ENCODE measurements around the gene TMEM238L.

TMEM238L gene

DNA sequence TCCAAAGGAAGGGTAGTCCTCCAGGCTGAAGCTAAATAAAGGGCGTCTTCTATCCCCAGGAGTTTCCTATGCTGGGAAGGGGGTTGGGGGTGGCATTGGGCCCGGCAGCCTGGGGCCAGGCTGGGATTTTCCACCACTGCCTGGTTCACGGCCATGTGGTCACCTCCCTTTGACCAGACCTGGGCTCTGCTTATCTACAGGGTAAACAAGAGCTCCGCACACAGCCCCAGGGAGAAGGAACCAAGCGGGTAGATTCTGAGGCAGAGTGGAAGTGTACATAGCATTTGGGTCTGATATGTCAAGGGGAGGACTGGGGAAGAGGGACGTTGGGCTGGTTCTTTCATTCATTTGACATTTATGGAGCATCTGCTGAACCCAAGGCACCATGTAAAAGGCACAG, 46.8 kb downstream of the TMEM238L start:
- H3K36me3 ChIP-seq (ENCODE audit: insufficient read depth, low read length) = no peaks in the 10 kb centered on the region
- no peaks in the 10 kb centered on the region for H3K79me2 ChIP-seq (ENCODE audit: control insufficient read depth, insufficient read depth, low read length, unreplicated experiment)
- no peak overlapping the region for H3K27ac ChIP-seq (ENCODE audit: low read depth, low read length)
- H3K4me1 ChIP-seq (ENCODE audit: control insufficient read depth, insufficient read depth, low read length, unreplicated experiment) = no peaks in the 10 kb centered on the region
- no peak overlapping the region for H2AFZ ChIP-seq (ENCODE audit: low read length, unreplicated experiment)
- H3K27me3 ChIP-seq (ENCODE audit: insufficient read depth, low read length) = no peaks in the 10 kb centered on the region
- H3K4me3 ChIP-seq (ENCODE audit: low read depth, low read length) = no peak overlapping the region

DNA sequence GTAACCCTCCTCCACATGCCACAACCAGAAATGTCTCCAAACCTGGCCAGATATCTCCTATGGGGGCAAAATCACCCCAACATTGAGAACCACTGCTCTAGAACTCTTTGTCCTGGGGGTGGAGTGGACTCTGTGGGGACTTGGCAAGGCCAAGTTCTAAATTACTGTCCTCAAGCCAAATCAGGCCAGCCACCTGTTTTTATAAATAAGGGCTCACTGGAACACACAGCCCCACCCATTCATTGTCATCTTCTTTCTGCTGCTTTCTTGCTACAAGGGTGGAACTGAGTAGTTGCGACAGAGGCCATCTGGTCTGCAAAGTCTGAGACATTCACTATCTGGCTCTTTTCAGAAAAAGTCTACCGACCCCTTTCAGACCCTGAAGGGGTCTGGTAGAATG, 47.3 kb downstream of the TMEM238L start:
- Histone ChIP-seq H3K27me3 (ENCODE audit: insufficient read depth, low read length) (no peaks in the 10 kb centered on the region), H3K79me2 (ENCODE audit: control insufficient read depth, insufficient read depth, low read length, unreplicated experiment) (no peaks in the 10 kb centered on the region), H3K4me3 (ENCODE audit: low read depth, low read length) (no peak overlapping the region), H3K27ac (ENCODE audit: low read depth, low read length) (no peak overlapping the region), H3K36me3 (ENCODE audit: insufficient read depth, low read length) (no peaks in the 10 kb centered on the region), H2AFZ (ENCODE audit: low read length, unreplicated experiment) (no peak overlapping the region), H3K4me1 (ENCODE audit: control insufficient read depth, insufficient read depth, low read length, unreplicated experiment) (no peaks in the 10 kb centered on the region)

DNA sequence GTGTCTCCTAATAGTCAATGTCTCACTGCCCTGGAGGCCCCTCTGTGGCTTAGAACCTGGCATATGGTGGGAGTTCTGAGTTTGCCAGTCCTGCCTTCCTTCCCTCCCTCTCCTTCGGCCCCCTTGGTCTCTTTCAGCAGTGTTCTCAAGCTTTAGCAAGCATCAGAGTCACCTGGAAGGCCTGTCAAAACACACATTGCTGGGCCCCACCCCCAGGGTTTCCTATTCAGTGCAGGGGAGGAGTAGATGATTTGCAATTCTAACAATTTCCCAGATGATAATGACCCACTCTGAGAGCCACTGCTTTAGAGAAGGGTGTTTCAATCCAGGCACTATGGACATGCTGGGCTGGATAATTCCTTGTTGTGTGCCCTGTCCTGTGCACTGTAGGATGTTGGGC, 47.7 kb downstream of the TMEM238L start:
- H3K79me2 ChIP-seq (ENCODE audit: control insufficient read depth, insufficient read depth, low read length, unreplicated experiment) = no peaks in the 10 kb centered on the region
- no peak overlapping the region for H3K27ac ChIP-seq (ENCODE audit: low read depth, low read length)
- no peaks in the 10 kb centered on the region for H3K27me3 ChIP-seq (ENCODE audit: insufficient read depth, low read length)
- no peaks in the 10 kb centered on the region for H3K4me1 ChIP-seq (ENCODE audit: control insufficient read depth, insufficient read depth, low read length, unreplicated experiment)
- no peaks in the 10 kb centered on the region for H3K36me3 ChIP-seq (ENCODE audit: insufficient read depth, low read length)
- no peak overlapping the region for H2AFZ ChIP-seq (ENCODE audit: low read length, unreplicated experiment)
- H3K4me3 ChIP-seq (ENCODE audit: low read depth, low read length) = no peak overlapping the region

DNA sequence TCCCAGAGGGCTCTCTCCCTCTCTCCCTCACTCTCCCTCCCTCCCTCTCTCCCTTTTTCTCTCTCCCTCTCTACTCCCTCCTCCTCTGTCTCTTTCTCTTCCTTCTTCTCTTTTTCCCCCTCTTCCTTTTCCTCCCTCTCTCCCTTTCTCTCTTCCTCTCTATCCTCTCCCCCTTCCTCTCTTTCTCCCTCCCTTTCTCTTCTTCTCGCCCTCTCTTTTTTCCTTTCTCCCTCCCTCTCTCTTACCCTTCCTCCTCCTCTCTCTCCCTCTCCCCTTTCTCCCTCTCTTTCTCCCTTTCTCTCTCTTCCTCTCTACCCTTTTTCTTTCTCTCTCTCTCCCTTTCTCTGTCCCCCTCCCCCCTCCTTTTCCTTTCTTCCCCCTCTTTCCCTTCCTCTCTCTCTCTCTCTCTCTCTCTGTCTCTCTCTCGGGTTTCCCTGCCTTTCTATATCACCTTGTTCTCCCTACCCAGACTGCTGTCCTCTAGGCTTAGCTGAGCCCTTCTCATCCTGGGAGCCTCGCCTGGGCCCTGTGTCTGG, 48.2 kb downstream of the TMEM238L start:
- Histone ChIP-seq H3K27me3 (ENCODE audit: insufficient read depth, low read length) (no peaks in the 10 kb centered on the region), H2AFZ (ENCODE audit: low read length, unreplicated experiment) (no peak overlapping the region), H3K79me2 (ENCODE audit: control insufficient read depth, insufficient read depth, low read length, unreplicated experiment) (no peaks in the 10 kb centered on the region), H3K4me3 (ENCODE audit: low read depth, low read length) (no peak overlapping the region), H3K27ac (ENCODE audit: low read depth, low read length) (no peak overlapping the region), H3K4me1 (ENCODE audit: control insufficient read depth, insufficient read depth, low read length, unreplicated experiment) (no peaks in the 10 kb centered on the region), H3K36me3 (ENCODE audit: insufficient read depth, low read length) (no peaks in the 10 kb centered on the region)

DNA sequence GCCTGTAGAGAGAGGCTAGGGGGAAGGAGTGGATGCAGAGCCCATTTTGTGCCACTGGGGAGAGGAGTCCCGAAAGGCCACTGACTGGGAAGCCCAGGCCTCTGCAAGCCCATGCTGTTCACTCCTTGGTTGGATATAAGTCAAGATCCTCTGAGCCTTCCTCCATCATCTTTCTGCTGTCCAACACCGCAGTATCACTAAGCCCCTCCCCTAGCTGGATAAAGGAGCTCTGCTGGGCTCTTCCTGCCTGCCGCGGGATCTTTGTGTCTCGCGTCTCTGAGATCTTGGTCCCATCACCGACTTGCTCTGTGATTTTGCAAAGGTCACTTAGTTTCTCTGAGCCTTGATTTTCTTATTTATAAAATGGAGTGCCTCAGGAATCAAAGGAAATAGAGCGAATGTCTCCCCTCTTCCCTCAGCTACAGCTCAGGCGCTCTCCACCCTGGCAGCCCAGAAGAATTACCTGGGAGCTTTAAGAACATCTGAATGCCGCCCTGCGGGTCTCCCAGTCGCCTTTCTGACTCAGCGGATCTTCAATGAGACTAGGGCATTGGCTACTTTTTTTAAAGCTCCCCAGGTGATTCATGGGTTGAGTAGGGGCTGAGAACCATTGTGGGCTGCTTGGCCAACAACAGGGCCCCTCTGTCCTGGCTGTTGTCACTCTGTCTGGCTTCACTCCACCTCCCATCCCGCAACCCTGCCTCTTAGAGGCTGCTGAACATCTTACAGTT, 48.9 kb downstream of the TMEM238L start:
- Histone ChIP-seq H3K27me3 (ENCODE audit: insufficient read depth, low read length) (no peaks in the 10 kb centered on the region), H3K27ac (ENCODE audit: low read depth, low read length) (no peak overlapping the region), H3K79me2 (ENCODE audit: control insufficient read depth, insufficient read depth, low read length, unreplicated experiment) (no peaks in the 10 kb centered on the region), H3K36me3 (ENCODE audit: insufficient read depth, low read length) (no peaks in the 10 kb centered on the region), H3K4me1 (ENCODE audit: control insufficient read depth, insufficient read depth, low read length, unreplicated experiment) (no peaks in the 10 kb centered on the region), H3K4me3 (ENCODE audit: low read depth, low read length) (no peak overlapping the region), H2AFZ (ENCODE audit: low read length, unreplicated experiment) (no peak overlapping the region)

DNA sequence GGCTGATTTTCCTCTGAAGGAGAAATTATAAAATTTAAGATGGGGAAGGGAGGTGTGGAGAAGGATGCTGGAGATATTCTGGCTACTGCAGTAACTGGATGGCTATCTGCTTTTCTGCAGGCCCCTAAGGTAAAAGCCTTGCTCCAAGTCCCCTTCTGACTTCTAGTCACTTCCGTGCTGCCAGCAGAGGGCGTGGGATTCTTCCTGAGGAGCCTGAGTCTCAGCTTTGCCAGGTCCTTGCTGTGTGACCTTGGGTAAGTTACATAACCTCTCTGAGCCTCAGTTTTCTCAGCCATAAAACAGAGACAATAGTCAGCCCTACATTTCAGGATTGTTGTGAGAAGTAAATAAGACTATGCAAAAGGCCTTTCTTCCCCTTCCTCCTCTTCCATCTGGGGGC, 49.8 kb downstream of the TMEM238L start:
- H3K36me3 ChIP-seq (ENCODE audit: insufficient read depth, low read length) = no peaks in the 10 kb centered on the region
- no peaks in the 10 kb centered on the region for H3K4me1 ChIP-seq (ENCODE audit: control insufficient read depth, insufficient read depth, low read length, unreplicated experiment)
- H2AFZ ChIP-seq (ENCODE audit: low read length, unreplicated experiment) = no peak overlapping the region
- no peak overlapping the region for H3K4me3 ChIP-seq (ENCODE audit: low read depth, low read length)
- no peaks in the 10 kb centered on the region for H3K79me2 ChIP-seq (ENCODE audit: control insufficient read depth, insufficient read depth, low read length, unreplicated experiment)
- no peak overlapping the region for H3K27ac ChIP-seq (ENCODE audit: low read depth, low read length)
- H3K27me3 ChIP-seq (ENCODE audit: insufficient read depth, low read length) = 0 out of 2 replicates have a peak, but pooled peaks cover 2% of the 10 kb centered on the region

DNA sequence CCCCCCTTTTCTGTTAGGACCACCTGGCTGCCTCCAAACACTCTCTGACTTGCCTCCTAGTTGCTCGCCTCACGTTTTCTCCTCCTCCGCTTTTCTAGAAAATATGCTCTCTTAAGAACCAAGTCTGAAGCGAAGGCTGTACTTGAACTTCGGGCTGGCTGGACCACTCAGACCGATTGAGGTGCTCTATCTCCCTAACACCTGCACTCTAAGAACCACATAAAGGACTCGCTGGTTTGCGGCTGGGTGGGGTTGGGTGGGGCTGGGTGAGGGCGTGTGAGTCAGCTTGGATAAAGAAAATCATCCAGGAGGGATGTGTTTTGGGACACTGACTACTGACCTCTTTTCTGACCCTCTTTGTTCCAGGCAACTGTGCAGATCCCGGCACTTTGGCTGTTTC, 51.2 kb downstream of the TMEM238L start:
- Histone ChIP-seq H3K36me3 (ENCODE audit: insufficient read depth, low read length) (no peaks in the 10 kb centered on the region), H2AFZ (ENCODE audit: low read length, unreplicated experiment) (no peak overlapping the region), H3K4me1 (ENCODE audit: control insufficient read depth, insufficient read depth, low read length, unreplicated experiment) (no peaks in the 10 kb centered on the region), H3K4me3 (ENCODE audit: low read depth, low read length) (no peak overlapping the region), H3K27me3 (ENCODE audit: insufficient read depth, low read length) (peaks cover 15% of the 10 kb centered on the region), H3K27ac (ENCODE audit: low read depth, low read length) (no peak overlapping the region), H3K79me2 (ENCODE audit: control insufficient read depth, insufficient read depth, low read length, unreplicated experiment) (no peaks in the 10 kb centered on the region)

DNA sequence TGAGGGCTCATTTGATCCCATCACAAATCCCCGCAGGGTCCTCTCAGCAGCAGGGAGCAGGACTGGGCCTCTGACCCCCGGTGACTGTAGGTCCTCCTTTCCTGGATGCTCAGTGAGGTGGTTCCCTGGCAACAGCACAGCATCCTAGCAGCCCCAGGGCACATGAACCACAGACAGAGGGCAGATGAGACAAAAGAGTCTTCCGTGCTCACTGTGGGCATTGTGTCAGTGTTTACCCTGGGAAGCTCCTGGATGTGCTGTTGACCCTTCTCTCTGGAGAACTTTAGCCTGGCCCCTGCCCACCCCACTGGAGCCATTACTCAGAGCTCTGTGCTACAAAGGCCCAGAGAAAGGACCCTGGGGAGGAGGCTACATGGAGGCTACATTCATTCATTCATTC, 52.3 kb downstream of the TMEM238L start:
- Histone ChIP-seq H3K27me3 (ENCODE audit: insufficient read depth, low read length) (peaks cover 27% of the 10 kb centered on the region), H3K4me3 (ENCODE audit: low read depth, low read length) (no peak overlapping the region), H3K4me1 (ENCODE audit: control insufficient read depth, insufficient read depth, low read length, unreplicated experiment) (no peaks in the 10 kb centered on the region), H3K36me3 (ENCODE audit: insufficient read depth, low read length) (no peaks in the 10 kb centered on the region), H3K79me2 (ENCODE audit: control insufficient read depth, insufficient read depth, low read length, unreplicated experiment) (no peaks in the 10 kb centered on the region), H2AFZ (ENCODE audit: low read length, unreplicated experiment) (no peak overlapping the region), H3K27ac (ENCODE audit: low read depth, low read length) (no peak overlapping the region)

DNA sequence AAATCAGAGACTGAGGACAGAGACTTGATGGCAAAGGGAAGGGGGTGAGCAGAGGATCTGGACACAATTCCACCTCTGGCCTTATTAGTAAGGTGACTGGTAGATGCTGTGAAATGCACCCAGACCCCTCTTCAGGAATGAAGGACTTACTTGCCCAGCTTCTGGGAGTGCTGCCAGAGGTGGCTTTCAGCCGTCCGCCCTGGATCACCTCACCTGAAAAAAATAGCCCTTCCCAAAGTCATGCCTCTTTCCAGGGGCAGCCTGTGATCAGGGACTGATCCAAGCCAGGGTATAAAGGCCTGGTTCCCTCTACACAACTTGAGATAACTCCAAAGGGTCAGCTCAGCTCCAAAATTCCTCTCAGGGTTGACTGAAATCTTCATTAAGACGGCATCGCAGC, 53.7 kb downstream of the TMEM238L start:
- H3K79me2 ChIP-seq (ENCODE audit: control insufficient read depth, insufficient read depth, low read length, unreplicated experiment) = no peaks in the 10 kb centered on the region
- no peak overlapping the region for H3K27ac ChIP-seq (ENCODE audit: low read depth, low read length)
- H3K27me3 ChIP-seq (ENCODE audit: insufficient read depth, low read length) = peaks cover 30% of the 10 kb centered on the region
- no peaks in the 10 kb centered on the region for H3K4me1 ChIP-seq (ENCODE audit: control insufficient read depth, insufficient read depth, low read length, unreplicated experiment)
- H3K36me3 ChIP-seq (ENCODE audit: insufficient read depth, low read length) = no peaks in the 10 kb centered on the region
- no peak overlapping the region for H2AFZ ChIP-seq (ENCODE audit: low read length, unreplicated experiment)
- H3K4me3 ChIP-seq (ENCODE audit: low read depth, low read length) = no peak overlapping the region

DNA sequence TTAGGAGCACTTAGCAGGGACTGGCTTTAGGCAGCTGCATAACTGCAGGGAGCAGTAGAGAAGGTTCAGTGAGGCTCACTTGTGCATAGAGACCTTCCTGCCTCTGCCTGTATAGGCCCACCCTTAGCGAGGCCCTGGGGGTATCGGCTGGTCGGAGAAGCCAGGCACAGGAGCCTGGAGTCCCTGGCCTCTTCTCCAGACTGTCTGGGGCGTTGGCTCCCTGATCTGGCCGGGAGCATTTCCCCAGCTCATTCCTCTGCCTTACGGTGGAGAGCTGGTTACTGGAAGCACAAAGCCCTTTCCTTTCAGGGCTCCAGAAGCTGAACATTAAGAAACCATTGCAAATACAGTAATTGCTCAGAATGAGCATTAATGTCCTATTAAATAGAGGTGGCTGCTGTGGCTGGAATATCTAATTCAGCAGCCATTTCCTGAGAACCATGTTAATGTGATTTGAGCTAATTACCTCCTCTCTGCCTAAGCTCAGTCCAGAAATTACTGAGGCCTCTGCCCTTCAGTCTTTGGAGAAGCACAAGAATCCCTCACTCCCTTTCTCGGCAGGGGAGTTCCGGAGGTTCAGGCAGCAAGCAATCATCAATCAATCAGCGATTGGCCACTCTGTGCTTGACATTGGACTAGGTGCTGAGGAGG, 55.2 kb downstream of the TMEM238L start:
- no peaks in the 10 kb centered on the region for H3K79me2 ChIP-seq (ENCODE audit: control insufficient read depth, insufficient read depth, low read length, unreplicated experiment)
- no peak overlapping the region for H3K27ac ChIP-seq (ENCODE audit: low read depth, low read length)
- peaks cover 30% of the 10 kb centered on the region for H3K27me3 ChIP-seq (ENCODE audit: insufficient read depth, low read length)

DNA sequence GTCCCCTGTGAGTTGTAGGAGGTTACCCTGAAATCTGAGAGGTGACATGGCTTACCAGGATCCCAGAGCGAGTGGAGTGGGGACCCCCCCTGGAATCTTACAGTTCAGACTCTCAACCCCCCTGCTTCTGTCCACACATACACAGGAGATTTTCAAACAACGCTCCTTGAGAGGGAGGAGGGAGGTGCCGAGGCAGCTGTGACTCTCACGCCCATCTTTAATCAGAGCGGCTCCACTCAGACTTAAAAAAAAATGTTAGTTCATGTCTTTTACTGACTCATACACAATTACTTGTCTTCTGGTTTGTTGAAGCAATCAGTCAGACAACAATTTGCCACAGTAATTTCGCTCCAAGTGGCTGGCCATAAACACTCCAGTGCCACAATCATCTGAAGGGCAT, 58.7 kb downstream of the TMEM238L start:
- Histone ChIP-seq H3K79me2 (ENCODE audit: control insufficient read depth, insufficient read depth, low read length, unreplicated experiment) (no peaks in the 10 kb centered on the region), H3K36me3 (ENCODE audit: insufficient read depth, low read length) (no peaks in the 10 kb centered on the region), H2AFZ (ENCODE audit: low read length, unreplicated experiment) (no peak overlapping the region), H3K4me3 (ENCODE audit: low read depth, low read length) (no peak overlapping the region), H3K27me3 (ENCODE audit: insufficient read depth, low read length) (peaks cover 30% of the 10 kb centered on the region), H3K27ac (ENCODE audit: low read depth, low read length) (no peak overlapping the region), H3K4me1 (ENCODE audit: control insufficient read depth, insufficient read depth, low read length, unreplicated experiment) (peaks cover 3% of the 10 kb centered on the region)

More for the DNA sequence above, 55.2 kb downstream of the TMEM238L start:
- Histone ChIP-seq H2AFZ (ENCODE audit: low read length, unreplicated experiment) (no peak overlapping the region), H3K36me3 (ENCODE audit: insufficient read depth, low read length) (no peaks in the 10 kb centered on the region), H3K4me3 (ENCODE audit: low read depth, low read length) (no peak overlapping the region), H3K4me1 (ENCODE audit: control insufficient read depth, insufficient read depth, low read length, unreplicated experiment) (no peaks in the 10 kb centered on the region)
